Peyer's patch (tissue), 4 donors: Measurements from ENCODE around the gene UBR2.

Experiments
- POLR2A ChIP-seq, 2 donors: fragments of 450-650 bp; IDR thresholded peaks; one replicate each; pipeline ENCODE4 v1.5.1; 2017; ENCODE audit warnings: antibody characterized with exemption in 2 of 2, mild to moderate bottlenecking in 2 of 2, moderate library complexity in 2 of 2
- TF ChIP-seq, protein P1 (sequence below), 6 experiments: fragments of 450-650 bp in 4 of 6; fragments of 200-600 bp in 2 of 6; sonication (generic) in 1 of 6; IDR thresholded peaks; one replicate each; pipeline ENCODE4 v1.5.1; 2017 to 2019; ENCODE audit warnings: antibody characterized with exemption in 6 of 6, mild to moderate bottlenecking in 3 of 6, moderate library complexity in 1 of 6

DNA sequence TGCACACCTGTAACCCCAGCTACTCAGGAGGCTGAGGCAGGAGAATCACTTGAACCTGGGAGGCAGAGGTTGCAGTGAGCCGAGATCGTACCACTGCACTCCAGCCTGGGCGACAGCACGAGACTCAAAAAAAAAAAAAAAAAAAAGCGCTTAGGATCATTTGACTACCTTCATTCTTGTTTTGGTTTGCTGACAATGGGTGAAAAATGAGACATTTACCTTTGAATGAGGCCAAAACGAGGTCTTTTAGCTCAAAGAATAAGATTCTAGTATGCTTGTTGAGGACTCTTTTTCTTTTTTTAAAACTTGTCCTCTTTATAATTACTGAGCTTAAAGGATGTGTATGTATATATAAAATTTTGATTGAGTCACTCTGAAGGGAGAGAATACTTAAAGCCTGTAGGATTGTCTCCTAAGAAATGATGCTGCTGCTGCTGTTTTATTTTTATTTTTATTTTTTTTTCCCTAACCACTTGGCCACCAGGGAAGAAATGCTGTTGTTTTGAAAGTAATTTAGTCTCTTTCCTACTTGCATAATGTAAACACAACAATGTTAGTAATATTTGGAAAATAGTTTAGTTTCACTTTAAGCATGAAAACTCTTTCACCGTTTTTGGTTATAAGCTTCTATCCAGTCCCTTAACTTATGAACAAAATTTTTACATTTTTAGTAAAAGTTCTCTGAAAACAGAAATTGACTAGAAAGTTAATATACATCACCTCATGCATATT, 7.9 kb downstream of the UBR2 start:
- TF ChIP-seq, protein P1, sequence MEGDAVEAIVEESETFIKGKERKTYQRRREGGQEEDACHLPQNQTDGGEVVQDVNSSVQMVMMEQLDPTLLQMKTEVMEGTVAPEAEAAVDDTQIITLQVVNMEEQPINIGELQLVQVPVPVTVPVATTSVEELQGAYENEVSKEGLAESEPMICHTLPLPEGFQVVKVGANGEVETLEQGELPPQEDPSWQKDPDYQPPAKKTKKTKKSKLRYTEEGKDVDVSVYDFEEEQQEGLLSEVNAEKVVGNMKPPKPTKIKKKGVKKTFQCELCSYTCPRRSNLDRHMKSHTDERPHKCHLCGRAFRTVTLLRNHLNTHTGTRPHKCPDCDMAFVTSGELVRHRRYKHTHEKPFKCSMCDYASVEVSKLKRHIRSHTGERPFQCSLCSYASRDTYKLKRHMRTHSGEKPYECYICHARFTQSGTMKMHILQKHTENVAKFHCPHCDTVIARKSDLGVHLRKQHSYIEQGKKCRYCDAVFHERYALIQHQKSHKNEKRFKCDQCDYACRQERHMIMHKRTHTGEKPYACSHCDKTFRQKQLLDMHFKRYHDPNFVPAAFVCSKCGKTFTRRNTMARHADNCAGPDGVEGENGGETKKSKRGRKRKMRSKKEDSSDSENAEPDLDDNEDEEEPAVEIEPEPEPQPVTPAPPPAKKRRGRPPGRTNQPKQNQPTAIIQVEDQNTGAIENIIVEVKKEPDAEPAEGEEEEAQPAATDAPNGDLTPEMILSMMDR (IDR thresholded peaks at IDR 0.05) = no peak
- no peak for TF ChIP-seq POLR2A (IDR thresholded peaks at IDR 0.05)
